Transverse colon (tissue), 3 donors: ENCODE results near the gene GABBR2.

ENCODE experiments used
- POLR2A ChIP-seq: fragments of 450-650 bp; IDR thresholded peaks from one replicate; pipeline ENCODE4 v1.6.1; 2016; ENCODE audit warnings: antibody characterized with exemption, mild to moderate bottlenecking, moderate library complexity
- TF ChIP-seq, protein P1 (sequence below), 5 experiments: fragments of 200-600 bp in 3 of 5; fragments of 450-650 bp in 2 of 5; sonication (generic) in 3 of 5; IDR thresholded peaks; 1 replicate in 2 of 5; 2 replicates in 3 of 5; pipeline ENCODE4 v1.5.1; 2016 to 2017; ENCODE audit warnings: antibody characterized with exemption in 5 of 5, inconsistent platforms in 3 of 5, mild to moderate bottlenecking in 2 of 5, moderate library complexity in 1 of 5

DNA sequence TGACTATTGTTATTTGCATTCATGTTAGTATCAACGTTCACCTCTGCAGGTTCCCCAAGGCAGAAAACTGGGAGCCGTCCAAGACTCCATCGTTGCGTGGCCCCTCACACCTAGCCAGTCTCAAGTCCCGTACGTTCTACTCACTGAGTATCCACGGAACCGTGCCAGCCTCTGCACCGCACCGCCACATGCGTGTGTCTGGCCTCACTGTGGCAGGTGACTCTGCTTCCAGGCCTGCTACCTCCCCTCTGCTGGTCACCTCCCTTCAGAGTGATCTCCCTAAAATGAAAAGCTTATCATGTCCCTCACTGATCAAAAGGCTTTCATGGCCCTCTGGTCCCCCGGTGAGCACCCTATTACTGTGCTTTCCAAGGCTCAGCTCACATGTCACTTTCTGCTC, 108.1 kb downstream of the GABBR2 start:
- TF ChIP-seq, protein P1, sequence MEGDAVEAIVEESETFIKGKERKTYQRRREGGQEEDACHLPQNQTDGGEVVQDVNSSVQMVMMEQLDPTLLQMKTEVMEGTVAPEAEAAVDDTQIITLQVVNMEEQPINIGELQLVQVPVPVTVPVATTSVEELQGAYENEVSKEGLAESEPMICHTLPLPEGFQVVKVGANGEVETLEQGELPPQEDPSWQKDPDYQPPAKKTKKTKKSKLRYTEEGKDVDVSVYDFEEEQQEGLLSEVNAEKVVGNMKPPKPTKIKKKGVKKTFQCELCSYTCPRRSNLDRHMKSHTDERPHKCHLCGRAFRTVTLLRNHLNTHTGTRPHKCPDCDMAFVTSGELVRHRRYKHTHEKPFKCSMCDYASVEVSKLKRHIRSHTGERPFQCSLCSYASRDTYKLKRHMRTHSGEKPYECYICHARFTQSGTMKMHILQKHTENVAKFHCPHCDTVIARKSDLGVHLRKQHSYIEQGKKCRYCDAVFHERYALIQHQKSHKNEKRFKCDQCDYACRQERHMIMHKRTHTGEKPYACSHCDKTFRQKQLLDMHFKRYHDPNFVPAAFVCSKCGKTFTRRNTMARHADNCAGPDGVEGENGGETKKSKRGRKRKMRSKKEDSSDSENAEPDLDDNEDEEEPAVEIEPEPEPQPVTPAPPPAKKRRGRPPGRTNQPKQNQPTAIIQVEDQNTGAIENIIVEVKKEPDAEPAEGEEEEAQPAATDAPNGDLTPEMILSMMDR (IDR thresholded peaks at IDR 0.05) = no peak
- no peak for TF ChIP-seq POLR2A
